HAP-1 (cell line): ENCODE results near the gene DUS2.
"Not testable (repeated sequence)": the region's sequence is repeated elsewhere in the genome, so short reads cannot be mapped to it uniquely, and the experiment has no call there.

Experiments
- DNase-seq, 2 experiments: peaks; one replicate each; pipeline ENCODE4 v3.0.0-alpha.2; 2016 to 2020; ENCODE audit warnings: low spot score in 2 of 2
- H3K27me3 ChIP-seq: fragments of 250-450 bp; sonication (Bioruptor Pico); 2 replicates; pipeline ENCODE4 v1.5.1; 2020; ENCODE audit warnings: low read depth, mild to moderate bottlenecking, moderate library complexity
- H3K36me3 ChIP-seq: fragments of 250-450 bp; sonication (Bioruptor Pico); replicated peaks from 2 replicates; pipeline ENCODE4 v1.5.1; 2020; ENCODE audit warnings: mild to moderate bottlenecking
- H3K4me1 ChIP-seq: fragments of 250-450 bp; sonication (Bioruptor Pico); 2 replicates; pipeline ENCODE4 v1.5.1; 2020; ENCODE audit warnings: mild to moderate bottlenecking
- H3K4me3 ChIP-seq: fragments of 250-450 bp; sonication (Bioruptor Pico); 2 replicates; pipeline ENCODE4 v1.5.1; 2020; ENCODE audit warnings: mild to moderate bottlenecking, moderate library complexity
- H3K9me3 ChIP-seq: fragments of 250-450 bp; sonication (Bioruptor Pico); 2 replicates; pipeline ENCODE4 v1.5.1; 2020; ENCODE audit warnings: mild to moderate bottlenecking, moderate library complexity
- in situ Hi-C: fragments of 300-500 bp; cut with MboI; formaldehyde crosslinking; loops from 3 replicates; pipeline ENCODE4 v1.14.3; 2020; ENCODE audit warnings: low sequenced_read_pairs, inconsistent platforms, mixed read lengths

Gene DUS2

DNA sequence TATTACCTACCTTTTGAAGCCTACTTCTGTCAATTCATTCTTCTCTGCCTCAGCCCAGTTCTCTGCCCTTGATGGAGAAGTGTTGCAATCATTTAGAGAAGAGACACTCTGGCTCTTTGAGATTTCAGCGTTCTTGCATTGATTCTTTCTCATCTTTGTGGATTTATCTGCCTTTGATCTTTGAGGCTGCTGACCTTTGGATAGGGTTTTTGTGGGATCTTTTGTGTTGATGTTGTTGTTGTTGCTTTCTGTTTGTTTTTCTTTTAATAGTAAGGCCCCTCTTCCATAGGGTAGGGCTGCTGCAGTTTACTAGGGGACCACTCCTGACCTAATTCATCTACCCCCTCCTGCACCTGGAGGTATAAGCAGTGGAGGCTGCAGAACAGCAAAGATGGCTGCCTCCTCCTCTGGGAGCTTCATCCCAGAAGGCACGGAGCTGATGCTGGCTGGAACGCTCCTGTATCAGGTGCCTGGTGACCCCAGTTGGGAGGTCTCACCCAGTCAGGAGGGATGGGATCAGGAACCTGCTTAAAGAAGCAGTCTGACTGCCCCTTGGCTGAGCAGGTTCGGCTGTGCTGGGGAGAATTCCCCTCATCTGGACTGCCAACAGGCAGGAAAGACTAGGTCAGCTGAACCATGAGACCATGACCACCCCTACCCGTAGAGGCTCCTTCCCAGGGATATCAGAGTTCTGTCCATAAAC lies 90.1 kb downstream of the DUS2 start:
- no peaks in the 10 kb centered on the region; the same call in 1 of the 2 replicates for H3K36me3 ChIP-seq

DNA sequence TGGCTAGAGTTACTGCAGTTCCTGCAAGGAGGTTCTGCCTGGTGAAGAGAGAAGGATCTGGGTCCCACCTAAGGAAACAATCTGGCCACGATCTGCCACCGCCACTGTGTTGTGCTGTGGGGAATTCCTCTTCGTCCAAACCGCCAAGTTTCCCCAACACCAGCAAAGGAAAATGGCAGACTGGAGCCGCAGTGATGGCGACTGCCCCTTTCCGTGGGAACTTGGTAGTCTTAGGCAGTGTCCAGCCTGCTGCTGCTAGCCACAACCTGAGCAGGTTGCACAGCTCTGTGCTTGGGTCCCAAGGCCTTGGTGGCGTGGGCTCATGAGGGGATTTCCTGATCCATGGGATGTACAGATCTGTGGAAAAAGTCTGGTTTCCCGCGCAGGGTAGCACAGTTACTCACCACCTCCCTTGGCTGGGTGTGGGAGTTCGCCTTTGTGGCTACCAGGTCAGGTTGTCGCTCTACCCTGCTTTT lies 90.7 kb downstream of the DUS2 start:
- Histone ChIP-seq H3K4me3 (no peak overlapping the region), H3K4me1 (no peaks in the 10 kb centered on the region), H3K36me3 (no peaks in the 10 kb centered on the region; the same call in 1 of the 2 replicates), H3K9me3 (peaks cover 14% of the 10 kb centered on the region), H3K27me3 (no peaks in the 10 kb centered on the region)
- no peak for DNase-seq
- in situ Hi-C loops, result no loop called here

More for the DNA sequence above, 90.1 kb downstream of the DUS2 start:
- in situ Hi-C loops, result no loop called here
- no peak overlapping the region for H3K4me3 ChIP-seq
- H3K27me3 ChIP-seq, result no peaks in the 10 kb centered on the region
- H3K9me3 ChIP-seq, result peaks cover 17% of the 10 kb centered on the region
- no peaks in the 10 kb centered on the region for H3K4me1 ChIP-seq
- no peak for DNase-seq

DNA sequence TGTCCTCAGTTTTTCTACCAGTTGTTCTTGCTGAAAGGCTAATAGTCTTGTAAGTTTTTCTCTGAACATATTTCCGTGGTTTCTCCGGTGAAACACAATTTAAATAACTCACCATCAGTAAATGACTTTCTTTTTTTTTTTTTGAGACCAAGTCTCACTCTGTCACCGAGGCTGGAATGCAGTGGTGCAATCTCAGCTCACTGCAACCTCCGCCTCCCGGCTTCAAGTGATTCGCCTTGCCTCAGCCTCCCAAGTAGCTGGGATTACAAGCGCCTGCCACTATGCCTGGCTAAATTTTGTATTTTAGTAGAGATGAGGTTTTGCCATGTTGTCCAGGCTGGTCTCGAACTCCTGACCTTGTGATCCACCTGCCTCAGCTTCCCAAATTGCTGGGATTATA lies 91.9 kb downstream of the DUS2 start:
- in situ Hi-C loops, H3K4me3 ChIP-seq, H3K4me1 ChIP-seq, DNase-seq, H3K9me3 ChIP-seq, H3K36me3 ChIP-seq, H3K27me3 ChIP-seq: not testable (repeated sequence)

DNA sequence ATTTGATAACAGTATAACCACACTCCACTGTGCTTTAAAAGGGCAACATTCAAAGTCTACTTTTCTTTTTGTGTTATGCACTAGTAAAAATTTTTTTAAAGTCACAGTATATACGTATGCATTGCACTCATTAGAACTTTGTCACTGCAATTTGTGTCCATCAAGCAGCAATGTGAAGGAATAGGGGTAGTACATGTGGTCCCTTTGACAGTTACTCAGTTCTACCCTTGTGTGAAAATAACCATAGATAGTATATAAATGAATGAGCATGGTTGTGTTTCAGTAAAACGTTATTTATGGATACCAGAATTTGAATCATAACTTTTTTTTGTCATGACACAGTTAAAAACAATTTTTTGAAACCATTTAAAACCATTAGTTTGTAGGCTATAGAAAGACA lies 92.8 kb downstream of the DUS2 start:
- H3K36me3 ChIP-seq, result no peaks in the 10 kb centered on the region; the same call in 1 of the 2 replicates

DNA sequence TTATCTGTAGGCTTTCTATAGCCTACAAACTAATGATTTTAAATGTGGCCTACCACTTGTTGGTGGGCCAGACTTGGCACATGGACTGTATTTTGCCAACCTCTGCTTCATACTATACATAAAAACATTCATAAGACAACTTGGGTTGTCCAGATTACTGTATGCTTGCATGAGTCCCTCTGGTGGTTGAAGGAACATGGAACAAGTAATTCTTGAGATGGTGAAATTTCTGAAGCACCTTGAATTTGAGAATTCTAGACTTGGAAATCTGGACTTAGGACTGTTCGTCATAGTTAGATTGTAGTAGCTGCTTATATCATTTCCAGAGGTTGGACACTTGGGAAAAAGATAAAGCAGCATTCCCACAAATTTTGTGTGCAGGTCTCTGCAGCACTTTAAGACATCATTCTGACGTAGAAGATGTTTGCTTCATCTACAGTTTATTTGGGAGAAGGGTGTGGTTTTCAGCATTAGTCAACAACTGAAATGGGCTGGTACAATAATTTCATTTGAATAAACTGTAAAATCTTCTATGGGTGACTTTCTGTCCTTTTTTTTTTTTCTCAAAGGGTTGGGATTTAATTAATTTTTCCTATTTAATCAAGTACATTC lies 93.3 kb downstream of the DUS2 start:
- no peaks in the 10 kb centered on the region; the same call in 1 of the 2 replicates for H3K36me3 ChIP-seq
- no peaks in the 10 kb centered on the region for H3K4me1 ChIP-seq
- in situ Hi-C loops, result no loop called here
- no peaks in the 10 kb centered on the region for H3K27me3 ChIP-seq
- H3K4me3 ChIP-seq, result no peak overlapping the region
- no peak for DNase-seq
- H3K9me3 ChIP-seq, result no peaks in the 10 kb centered on the region; the same call in 1 of the 2 replicates

More for the DNA sequence above, 92.8 kb downstream of the DUS2 start:
- DNase-seq, result no peak
- H3K4me3 ChIP-seq, result no peak overlapping the region
- peaks cover 4% of the 10 kb centered on the region for H3K9me3 ChIP-seq
- in situ Hi-C loops, result no loop called here
- no peaks in the 10 kb centered on the region for H3K4me1 ChIP-seq
- no peaks in the 10 kb centered on the region for H3K27me3 ChIP-seq

DNA sequence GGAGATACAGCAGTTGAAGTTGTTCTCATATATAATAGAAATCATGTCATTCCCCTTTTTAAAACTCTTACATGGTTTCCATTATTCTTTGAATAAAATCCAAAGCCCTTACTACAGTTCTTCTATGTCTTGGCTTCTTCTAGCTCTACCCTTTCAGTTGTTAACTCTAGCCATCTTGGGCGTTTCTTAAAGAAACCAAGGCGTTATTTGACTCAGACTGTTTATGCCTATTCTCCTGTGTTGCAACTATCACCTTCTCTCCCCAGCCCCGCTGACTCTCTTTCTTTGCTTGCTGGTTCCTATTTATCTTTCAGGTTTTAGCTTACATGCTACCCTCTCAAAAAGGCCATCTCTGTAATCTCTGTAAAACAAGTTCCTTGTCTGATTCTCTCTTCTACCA lies 94.8 kb downstream of the DUS2 start:
- no peaks in the 10 kb centered on the region for H3K4me1 ChIP-seq
- no peaks in the 10 kb centered on the region for H3K36me3 ChIP-seq
- no peak overlapping the region for H3K4me3 ChIP-seq
- no peaks in the 10 kb centered on the region for H3K27me3 ChIP-seq
- no peaks in the 10 kb centered on the region for H3K9me3 ChIP-seq
- in situ Hi-C loops, result no loop called here
- DNase-seq, result no peak

DNA sequence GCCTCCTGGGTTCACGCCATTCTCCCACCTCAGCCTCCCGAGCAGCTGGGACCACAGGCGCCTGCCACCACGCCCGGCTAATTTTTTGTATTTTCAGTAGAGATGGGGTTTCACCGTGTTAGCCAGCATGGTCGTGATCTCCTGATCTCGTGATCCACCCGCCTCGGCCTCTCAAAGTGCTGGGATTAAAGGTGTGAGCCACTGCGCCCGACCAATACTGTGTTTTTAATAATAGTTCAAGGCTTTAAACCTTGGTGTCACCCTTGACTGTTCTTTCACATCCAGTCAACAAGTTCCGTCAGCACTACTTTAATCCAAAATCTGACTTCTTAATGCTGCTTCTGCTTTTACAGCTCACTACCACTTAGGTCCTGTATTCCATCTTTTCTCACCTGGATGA lies 95.9 kb downstream of the DUS2 start:
- H3K4me1 ChIP-seq, DNase-seq, H3K9me3 ChIP-seq, H3K27me3 ChIP-seq, H3K4me3 ChIP-seq, in situ Hi-C loops, H3K36me3 ChIP-seq: not testable (repeated sequence)

DNA sequence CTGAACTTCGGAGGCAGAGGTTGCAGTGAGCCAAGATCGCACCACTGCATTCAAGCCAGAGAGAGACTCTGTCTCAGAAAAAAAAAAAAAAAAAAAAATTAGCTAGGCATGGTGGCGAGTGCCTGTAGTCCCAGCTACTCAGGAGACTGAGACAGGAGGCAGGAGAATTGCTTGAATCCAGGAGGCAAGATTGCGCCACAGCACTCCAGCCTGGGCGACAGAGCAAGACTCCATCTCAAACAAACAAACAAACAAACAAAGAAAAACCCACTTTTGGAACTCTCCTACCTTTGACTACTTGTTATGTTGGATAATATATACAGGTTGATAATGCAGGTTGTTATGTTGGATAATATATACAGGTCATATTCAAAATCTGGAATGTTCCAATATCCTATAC lies 97.4 kb downstream of the DUS2 start:
- H3K4me1 ChIP-seq, result not testable (repeated sequence)

DNA sequence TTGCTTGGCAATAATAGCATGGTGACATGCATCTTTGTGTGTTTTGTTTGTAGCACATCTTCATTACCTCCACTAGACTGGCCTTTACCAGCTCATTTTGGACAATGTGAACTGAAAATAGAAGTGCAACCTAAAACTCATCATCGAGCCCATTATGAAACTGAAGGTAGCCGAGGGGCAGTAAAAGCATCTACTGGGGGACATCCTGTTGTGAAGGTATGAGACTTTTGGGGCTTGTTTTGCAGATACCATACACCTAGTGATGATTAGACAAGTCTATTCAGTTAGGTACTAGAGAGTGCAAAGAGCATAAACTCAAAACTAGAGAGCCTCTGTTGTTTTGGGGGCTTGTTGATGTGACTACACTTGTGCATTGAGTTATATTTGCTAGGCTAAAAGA lies 103.3 kb downstream of the DUS2 start:
- in situ Hi-C loops, result no loop called here
- no peaks in the 10 kb centered on the region for H3K36me3 ChIP-seq
- no peak for DNase-seq
- H3K9me3 ChIP-seq, result no peaks in the 10 kb centered on the region
- H3K27me3 ChIP-seq, result no peaks in the 10 kb centered on the region
- no peaks in the 10 kb centered on the region for H3K4me1 ChIP-seq
- no peak overlapping the region for H3K4me3 ChIP-seq

More for the DNA sequence above, 97.4 kb downstream of the DUS2 start:
- H3K9me3 ChIP-seq, DNase-seq, H3K36me3 ChIP-seq, H3K4me3 ChIP-seq, H3K27me3 ChIP-seq, in situ Hi-C loops: not testable (repeated sequence)

DNA sequence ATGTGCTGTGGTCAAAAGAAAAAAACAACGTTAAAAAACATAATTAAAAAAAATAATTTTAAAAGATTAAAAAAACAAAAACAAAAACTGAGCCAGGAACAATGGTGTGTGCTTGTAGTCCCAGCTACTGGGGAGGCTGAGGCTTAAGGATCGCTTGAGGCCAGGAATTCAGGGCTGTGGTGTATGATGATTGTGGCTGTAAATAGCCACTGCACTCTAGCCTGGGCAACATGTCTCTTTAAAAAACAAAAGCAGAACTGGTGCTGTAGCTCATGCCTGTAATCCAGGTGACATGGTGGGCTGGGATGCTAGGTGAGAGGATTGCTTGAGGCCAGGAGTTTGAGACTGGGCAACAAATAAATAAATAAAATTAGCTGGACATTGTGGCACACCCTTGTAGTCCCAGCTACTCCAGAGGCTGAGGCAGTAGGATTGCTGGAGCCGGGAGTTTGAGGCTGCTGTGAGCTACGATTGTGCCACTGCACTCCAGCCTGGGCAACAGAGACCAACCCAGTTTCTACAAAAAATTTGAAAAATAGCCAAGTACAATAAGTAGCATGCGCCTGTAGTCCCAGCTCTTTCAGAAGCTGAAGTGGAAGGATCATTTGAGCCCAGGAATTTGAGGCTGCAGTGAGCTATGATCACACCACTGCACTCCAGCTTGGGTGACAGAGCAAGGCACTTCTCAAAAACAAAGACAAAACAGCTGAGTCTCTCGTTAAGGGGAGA lies 105.7 kb downstream of the DUS2 start:
- in situ Hi-C loops, result no loop called here
- Histone ChIP-seq H3K36me3 (no peaks in the 10 kb centered on the region; the same call in 1 of the 2 replicates), H3K4me3 (no peak overlapping the region), H3K4me1 (no peaks in the 10 kb centered on the region), H3K9me3 (no peaks in the 10 kb centered on the region), H3K27me3 (no peaks in the 10 kb centered on the region)
- DNase-seq, result no peak
